ENCODE measurements around the gene MOB3C.

DNA sequence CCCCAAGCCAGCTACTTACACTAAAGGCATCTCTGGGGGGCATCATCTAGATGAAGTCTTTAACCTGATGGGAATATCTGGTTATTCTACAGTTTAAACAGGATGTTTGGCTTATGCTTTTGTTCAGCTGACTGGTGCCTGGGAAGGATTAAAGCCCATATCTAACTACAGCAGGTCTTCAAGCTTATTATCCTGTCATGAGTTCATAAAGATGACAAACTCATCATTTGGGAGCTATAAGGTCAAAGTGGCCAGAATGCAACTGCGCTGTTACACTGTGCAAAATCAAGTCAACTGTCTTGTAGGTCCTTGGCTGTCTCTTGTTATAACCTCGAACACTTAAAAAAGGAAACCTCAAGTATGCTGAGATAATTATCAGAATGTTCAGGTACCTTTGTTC, 18.6 kb upstream of the MOB3C start:
- TF ChIP-seq, protein P1, sequence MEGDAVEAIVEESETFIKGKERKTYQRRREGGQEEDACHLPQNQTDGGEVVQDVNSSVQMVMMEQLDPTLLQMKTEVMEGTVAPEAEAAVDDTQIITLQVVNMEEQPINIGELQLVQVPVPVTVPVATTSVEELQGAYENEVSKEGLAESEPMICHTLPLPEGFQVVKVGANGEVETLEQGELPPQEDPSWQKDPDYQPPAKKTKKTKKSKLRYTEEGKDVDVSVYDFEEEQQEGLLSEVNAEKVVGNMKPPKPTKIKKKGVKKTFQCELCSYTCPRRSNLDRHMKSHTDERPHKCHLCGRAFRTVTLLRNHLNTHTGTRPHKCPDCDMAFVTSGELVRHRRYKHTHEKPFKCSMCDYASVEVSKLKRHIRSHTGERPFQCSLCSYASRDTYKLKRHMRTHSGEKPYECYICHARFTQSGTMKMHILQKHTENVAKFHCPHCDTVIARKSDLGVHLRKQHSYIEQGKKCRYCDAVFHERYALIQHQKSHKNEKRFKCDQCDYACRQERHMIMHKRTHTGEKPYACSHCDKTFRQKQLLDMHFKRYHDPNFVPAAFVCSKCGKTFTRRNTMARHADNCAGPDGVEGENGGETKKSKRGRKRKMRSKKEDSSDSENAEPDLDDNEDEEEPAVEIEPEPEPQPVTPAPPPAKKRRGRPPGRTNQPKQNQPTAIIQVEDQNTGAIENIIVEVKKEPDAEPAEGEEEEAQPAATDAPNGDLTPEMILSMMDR (optimal IDR thresholded peaks at IDR 0.05 in 1 of 3, IDR thresholded peaks at IDR 0.05 in 1 of 3, conservative IDR thresholded peaks at IDR 0.05 in 1 of 3; ENCODE audit: extremely low read depth in 1 of 3, insufficient read depth in 2 of 3, low read length in 3 of 3) = no peak
- TF ChIP-seq EZH2 (IDR thresholded peaks at IDR 0.05; ENCODE audit: low read length) = no peak
